Osteoblast (primary cell): ENCODE results near the gene MPP3. TPM values are rescaled to one million over a fixed set of nuclear protein-coding genes. Genes with fewer than 3 reads are reported as not detected.
"Not testable (repeated sequence)": the region's sequence is repeated elsewhere in the genome, so short reads cannot be mapped to it uniquely, and the experiment has no call there.

Experiments used
- DNase-seq: peaks from one replicate; pipeline ENCODE4 v3.0.0; 2011; ENCODE audit warnings: low spot score, mixed read lengths; ENCODE audit not compliant: insufficient read length; ENCODE audit errors: missing footprints
- H2AFZ ChIP-seq: 2 replicates; pipeline ENCODE4 v1.6.0; 2011; ENCODE audit warnings: mild to moderate bottlenecking, low read length
- H3K27ac ChIP-seq: 2 replicates; pipeline ENCODE4 v1.5.1; 2011; ENCODE audit warnings: mild to moderate bottlenecking, low read depth, low read length, moderate library complexity
- H3K27me3 ChIP-seq: 2 replicates; pipeline ENCODE4 v1.6.0; 2012; ENCODE audit warnings: mild to moderate bottlenecking, control low read depth, inconsistent platforms, low read length, moderate library complexity; ENCODE audit not compliant: insufficient read depth
- H3K36me3 ChIP-seq: 2 replicates; pipeline ENCODE4 v1.5.1; 2011; ENCODE audit warnings: mild to moderate bottlenecking, low read length, control low read depth, moderate library complexity; ENCODE audit not compliant: insufficient read depth
- H3K4me1 ChIP-seq: 2 replicates; pipeline ENCODE4 v1.5.1; 2011; ENCODE audit warnings: mild to moderate bottlenecking, low read length, control low read depth, moderate library complexity; ENCODE audit not compliant: insufficient read depth
- H3K4me2 ChIP-seq: 2 replicates; pipeline ENCODE4 v1.6.0; 2011; ENCODE audit warnings: mild to moderate bottlenecking, low read length; ENCODE audit not compliant: insufficient read depth
- H3K4me3 ChIP-seq: fragments of 200-600 bp; sonication (generic); 3 replicates; pipeline ENCODE4 v1.5.1; 2012; ENCODE audit warnings: mild to moderate bottlenecking, low read length, inconsistent platforms; ENCODE audit not compliant: insufficient read depth
- H3K79me2 ChIP-seq: 2 replicates; pipeline ENCODE4 v1.6.0; 2012; ENCODE audit warnings: mild to moderate bottlenecking, low read length, control low read depth, inconsistent platforms; ENCODE audit not compliant: insufficient read depth
- H3K9me3 ChIP-seq: 2 replicates; pipeline ENCODE4 v1.5.1; 2011; ENCODE audit warnings: low read depth, low read length, control low read depth
- H4K20me1 ChIP-seq: 2 replicates; pipeline ENCODE4 v1.6.0; 2012; ENCODE audit warnings: mild to moderate bottlenecking, low read length, control low read depth; ENCODE audit not compliant: insufficient read depth
- total RNA-seq: library from RNA; depleted of rRNA; stranded (reverse); fragments of >200 nt; gene quantifications from 2 replicates; pipeline ENCODE4 v1.2.3, GENCODE V29; 2012
- TF ChIP-seq, protein P1 (sequence below): IDR thresholded peaks from 2 replicates; pipeline ENCODE4 v1.5.1; 2011; ENCODE audit warnings: mild to moderate bottlenecking, low read depth, low read length, moderate library complexity; ENCODE audit errors: extremely low read depth

The MPP3 gene
- total RNA-seq, 1 donor = 6.2 TPM

DNA sequence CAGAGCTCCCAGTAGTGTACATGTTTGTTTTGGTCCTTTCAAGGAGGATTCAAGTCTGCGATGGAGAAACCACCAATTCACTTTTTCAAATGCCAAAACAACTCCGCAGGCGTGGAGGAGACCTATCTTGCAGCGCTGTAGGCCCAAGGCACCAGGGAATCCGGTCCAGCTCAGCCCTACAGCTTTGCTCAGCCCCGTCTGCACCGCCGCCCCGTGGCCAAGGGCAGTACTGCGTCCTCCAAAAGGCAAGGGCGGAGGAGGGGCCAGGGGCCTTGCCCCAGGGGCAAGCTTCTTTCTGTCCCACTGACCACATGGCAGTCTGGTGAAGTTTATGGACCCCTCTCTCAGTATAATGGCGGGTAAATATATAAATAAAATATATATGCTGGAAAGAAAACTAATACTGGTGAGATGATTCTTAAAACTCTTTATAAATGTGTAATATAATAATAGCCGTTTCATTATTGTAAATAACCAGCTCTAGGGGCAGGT lies 13.3 kb upstream of the MPP3 start:
- Histone ChIP-seq H3K27me3 (peaks cover 8% of the 10 kb centered on the region), H3K79me2 (no peaks in the 10 kb centered on the region), H2AFZ (peak overlapping the region; percentile 49), H3K4me3 (no peak overlapping the region), H3K9me3 (no peaks in the 10 kb centered on the region), H3K36me3 (no peaks in the 10 kb centered on the region), H3K4me1 (peaks cover 3% of the 10 kb centered on the region), H3K27ac (no peak overlapping the region), H4K20me1 (no peaks in the 10 kb centered on the region), H3K4me2 (no peak overlapping the region)
- TF ChIP-seq, protein P1, sequence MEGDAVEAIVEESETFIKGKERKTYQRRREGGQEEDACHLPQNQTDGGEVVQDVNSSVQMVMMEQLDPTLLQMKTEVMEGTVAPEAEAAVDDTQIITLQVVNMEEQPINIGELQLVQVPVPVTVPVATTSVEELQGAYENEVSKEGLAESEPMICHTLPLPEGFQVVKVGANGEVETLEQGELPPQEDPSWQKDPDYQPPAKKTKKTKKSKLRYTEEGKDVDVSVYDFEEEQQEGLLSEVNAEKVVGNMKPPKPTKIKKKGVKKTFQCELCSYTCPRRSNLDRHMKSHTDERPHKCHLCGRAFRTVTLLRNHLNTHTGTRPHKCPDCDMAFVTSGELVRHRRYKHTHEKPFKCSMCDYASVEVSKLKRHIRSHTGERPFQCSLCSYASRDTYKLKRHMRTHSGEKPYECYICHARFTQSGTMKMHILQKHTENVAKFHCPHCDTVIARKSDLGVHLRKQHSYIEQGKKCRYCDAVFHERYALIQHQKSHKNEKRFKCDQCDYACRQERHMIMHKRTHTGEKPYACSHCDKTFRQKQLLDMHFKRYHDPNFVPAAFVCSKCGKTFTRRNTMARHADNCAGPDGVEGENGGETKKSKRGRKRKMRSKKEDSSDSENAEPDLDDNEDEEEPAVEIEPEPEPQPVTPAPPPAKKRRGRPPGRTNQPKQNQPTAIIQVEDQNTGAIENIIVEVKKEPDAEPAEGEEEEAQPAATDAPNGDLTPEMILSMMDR = peak; percentile 95
- peak; percentile 98 for DNase-seq

DNA sequence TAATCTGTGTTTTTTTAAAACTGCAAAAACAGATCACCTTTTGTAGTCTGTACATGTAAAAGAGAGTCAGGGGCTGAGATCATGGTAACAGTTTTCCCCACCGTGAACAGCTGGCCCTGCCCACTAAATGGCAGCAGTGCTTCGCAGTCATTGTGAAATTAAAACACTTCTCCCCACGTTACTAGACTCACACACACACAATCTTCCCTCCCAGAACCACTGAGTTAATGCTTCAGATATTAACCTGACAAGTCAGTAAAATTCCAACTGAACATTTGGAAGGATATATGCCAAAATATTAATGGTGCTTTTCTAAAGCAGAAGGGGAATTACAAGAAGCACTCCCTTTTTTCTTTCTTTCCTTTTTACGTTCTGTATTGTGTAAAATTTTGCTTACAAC lies 12.8 kb upstream of the MPP3 start:
- Histone ChIP-seq H3K27ac (no peak overlapping the region), H3K4me1 (peaks cover 3% of the 10 kb centered on the region), H4K20me1 (no peaks in the 10 kb centered on the region), H3K4me2 (no peak overlapping the region), H3K27me3 (peaks cover 8% of the 10 kb centered on the region), H3K36me3 (no peaks in the 10 kb centered on the region), H3K9me3 (no peaks in the 10 kb centered on the region), H3K4me3 (no peak overlapping the region), H2AFZ (peak overlapping the region; percentile 49), H3K79me2 (no peaks in the 10 kb centered on the region)
- TF ChIP-seq, protein P1 = no peak
- DNase-seq = no peak

DNA sequence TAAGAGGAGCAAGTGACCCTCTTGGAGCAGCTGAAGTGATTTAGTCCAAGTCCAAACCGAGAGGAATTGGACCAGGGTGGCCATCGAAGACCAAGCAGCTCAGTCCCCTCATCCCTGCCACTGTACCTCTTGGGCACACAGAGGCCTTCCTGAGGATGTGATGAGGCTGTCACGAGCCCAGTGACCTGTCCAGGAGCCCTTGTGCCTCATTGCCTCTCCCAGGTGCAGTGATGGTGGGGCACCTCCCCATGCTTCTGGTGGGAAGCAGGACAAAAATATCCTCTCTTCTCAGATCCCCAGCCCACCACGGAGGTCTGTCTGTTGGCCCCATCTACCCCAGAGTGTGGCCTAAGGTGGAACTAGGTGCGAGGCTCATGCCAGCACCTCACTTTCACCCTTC lies 11.3 kb upstream of the MPP3 start:
- H3K79me2 ChIP-seq = no peaks in the 10 kb centered on the region
- peak; percentile 41 for DNase-seq
- no peak overlapping the region for H3K4me3 ChIP-seq
- H3K36me3 ChIP-seq = no peaks in the 10 kb centered on the region
- H4K20me1 ChIP-seq = no peaks in the 10 kb centered on the region
- TF ChIP-seq, protein P1 = no peak
- no peaks in the 10 kb centered on the region for H3K9me3 ChIP-seq
- no peak overlapping the region for H2AFZ ChIP-seq
- H3K27ac ChIP-seq = no peak overlapping the region
- peaks cover 3% of the 10 kb centered on the region for H3K4me1 ChIP-seq
- H3K4me2 ChIP-seq = no peak overlapping the region
- peaks cover 5% of the 10 kb centered on the region for H3K27me3 ChIP-seq

DNA sequence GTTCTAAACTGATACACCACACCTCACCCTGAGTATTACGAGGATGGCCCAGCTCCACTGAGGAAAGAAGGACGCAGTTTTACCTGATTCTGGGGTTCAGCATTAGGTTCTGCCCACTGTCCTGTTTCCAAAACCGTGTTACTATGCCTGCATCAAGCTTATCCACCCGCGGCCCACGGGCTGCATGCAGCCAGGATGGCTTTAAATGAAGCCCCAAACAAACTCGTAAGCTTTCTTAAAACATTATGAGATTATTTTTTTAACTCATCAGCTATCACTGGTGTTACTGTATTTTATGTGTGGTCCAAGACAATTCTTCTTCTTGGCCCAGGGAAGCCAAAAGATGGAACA lies 10.0 kb upstream of the MPP3 start:
- H4K20me1 ChIP-seq = no peaks in the 10 kb centered on the region

DNA sequence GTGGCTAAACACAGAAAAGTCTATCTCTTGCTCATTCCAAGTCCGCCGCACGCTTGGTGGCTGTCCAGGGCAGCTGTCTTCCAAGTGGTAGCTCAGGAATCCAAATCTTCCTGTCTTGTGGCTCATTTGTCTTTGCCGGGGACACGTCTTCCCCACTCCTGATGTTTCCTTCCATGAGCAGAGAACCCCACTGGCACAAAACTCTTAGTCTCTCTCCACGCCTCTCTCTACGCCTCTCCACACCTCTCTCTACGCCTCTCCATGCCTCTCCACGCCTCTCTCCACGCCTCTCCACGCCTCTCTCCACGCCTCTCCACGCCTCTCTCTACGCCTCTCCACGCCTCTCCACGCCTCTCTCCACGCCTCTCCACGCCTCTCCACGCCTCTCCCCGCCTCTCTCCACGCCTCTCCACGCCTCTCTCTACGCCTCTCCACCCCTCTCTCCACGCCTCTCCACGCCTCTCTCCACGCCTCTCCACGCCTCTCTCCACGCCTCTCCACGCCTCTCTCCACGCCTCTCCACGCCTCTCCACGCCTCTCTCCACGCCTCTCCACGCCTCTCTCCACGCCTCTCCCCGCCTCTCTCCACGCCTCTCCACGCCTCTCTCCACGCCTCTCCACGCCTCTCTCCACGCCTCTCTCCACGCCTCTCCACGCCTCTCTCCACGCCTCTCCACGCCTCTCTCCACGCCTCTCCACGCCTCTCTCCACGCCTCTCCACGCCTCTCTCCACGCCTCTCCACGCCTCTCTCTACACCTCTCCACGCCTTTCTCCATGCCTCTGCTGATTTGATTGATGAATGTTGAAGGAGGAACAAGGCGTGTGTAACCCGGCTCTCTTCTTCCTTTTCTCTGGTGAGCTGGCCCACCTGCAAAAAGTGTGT lies 9.4 kb upstream of the MPP3 start:
- H3K4me1 ChIP-seq, H4K20me1 ChIP-seq, H2AFZ ChIP-seq, H3K79me2 ChIP-seq, H3K4me3 ChIP-seq, H3K27ac ChIP-seq, H3K9me3 ChIP-seq, H3K27me3 ChIP-seq, H3K4me2 ChIP-seq, H3K36me3 ChIP-seq: not testable (repeated sequence)
- DNase-seq = peak; percentile 34

More for the DNA sequence above, 10.0 kb upstream of the MPP3 start:
- Histone ChIP-seq H3K79me2 (no peaks in the 10 kb centered on the region), H3K36me3 (no peaks in the 10 kb centered on the region), H3K4me1 (peaks cover 3% of the 10 kb centered on the region), H3K4me3 (no peak overlapping the region), H2AFZ (no peak overlapping the region), H3K4me2 (no peak overlapping the region), H3K9me3 (no peaks in the 10 kb centered on the region), H3K27me3 (peaks cover 4% of the 10 kb centered on the region), H3K27ac (no peak overlapping the region)
- TF ChIP-seq, protein P1 = no peak
- no peak for DNase-seq
